ENCODE results near the gene ATG9B. TPM values are rescaled to one million over a fixed set of nuclear protein-coding genes. Genes with fewer than 3 reads are reported as not detected.

The ATG9B gene
- total and polyA plus RNA-seq, 9 of the 15 experiments (the other 6 are each of a cell fraction or from before 2014, with no cell fraction given): 0.29 to 8.0 (median 2.1) TPM

- TF ChIP-seq ZNF407 (IDR thresholded peaks at IDR 0.05; ENCODE audit: low read depth): no peak
- TF ChIP-seq NUFIP1 (IDR thresholded peaks at IDR 0.05; ENCODE audit: partially characterized antibody): no peak
- no peak for TF ChIP-seq RBM17 (IDR thresholded peaks at IDR 0.05; ENCODE audit: borderline replicate concordance, low read depth, low read length)
- no peak for TF ChIP-seq CHD7 (IDR thresholded peaks at IDR 0.05; ENCODE audit: low read depth, low read length)
- peak; percentile 69 for TF ChIP-seq PKNOX1 (IDR thresholded peaks at IDR 0.05)
Observed at GRCh38 chr7:151039850-151040548, 15.7 kb upstream of the ATG9B start (continued).
